ENCODE measurements around the gene MAGEA9B.

DNA sequence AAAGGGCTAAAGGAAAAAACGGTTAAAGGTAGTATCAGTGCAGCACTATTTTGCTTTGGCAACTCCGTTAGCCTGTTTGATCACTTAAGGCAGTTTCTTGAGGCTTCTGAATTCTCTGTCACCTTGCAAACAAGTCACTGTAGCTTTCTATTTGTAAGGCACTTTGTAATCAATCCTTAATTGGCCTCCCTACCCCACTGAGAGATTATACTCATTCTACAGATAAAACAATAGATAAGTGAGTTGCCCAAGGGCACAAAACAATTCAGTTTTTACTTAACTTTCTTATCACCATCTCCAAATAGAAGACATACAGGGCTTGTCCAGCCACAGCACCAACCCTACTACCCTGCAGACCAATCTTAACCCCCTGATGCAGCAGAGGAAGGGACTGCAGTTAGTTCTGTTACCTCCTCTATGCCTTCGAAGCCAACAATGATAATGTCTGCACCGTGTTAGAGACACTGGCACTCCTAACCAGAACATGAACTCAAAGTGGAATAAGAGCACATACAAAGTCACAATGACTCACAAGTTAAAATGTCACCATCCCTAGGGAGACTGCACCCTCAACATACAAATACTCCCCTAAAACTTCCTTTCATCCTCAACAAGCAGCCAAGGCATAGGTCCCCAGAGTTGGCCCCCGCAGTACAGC, 42.6 kb upstream of the MAGEA9B start:
- TF ChIP-seq, protein P1, sequence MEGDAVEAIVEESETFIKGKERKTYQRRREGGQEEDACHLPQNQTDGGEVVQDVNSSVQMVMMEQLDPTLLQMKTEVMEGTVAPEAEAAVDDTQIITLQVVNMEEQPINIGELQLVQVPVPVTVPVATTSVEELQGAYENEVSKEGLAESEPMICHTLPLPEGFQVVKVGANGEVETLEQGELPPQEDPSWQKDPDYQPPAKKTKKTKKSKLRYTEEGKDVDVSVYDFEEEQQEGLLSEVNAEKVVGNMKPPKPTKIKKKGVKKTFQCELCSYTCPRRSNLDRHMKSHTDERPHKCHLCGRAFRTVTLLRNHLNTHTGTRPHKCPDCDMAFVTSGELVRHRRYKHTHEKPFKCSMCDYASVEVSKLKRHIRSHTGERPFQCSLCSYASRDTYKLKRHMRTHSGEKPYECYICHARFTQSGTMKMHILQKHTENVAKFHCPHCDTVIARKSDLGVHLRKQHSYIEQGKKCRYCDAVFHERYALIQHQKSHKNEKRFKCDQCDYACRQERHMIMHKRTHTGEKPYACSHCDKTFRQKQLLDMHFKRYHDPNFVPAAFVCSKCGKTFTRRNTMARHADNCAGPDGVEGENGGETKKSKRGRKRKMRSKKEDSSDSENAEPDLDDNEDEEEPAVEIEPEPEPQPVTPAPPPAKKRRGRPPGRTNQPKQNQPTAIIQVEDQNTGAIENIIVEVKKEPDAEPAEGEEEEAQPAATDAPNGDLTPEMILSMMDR (IDR thresholded peaks at IDR 0.05): no peak
- TF ChIP-seq POLR2A (IDR thresholded peaks at IDR 0.05) (no peak), POLR2AphosphoS5 (IDR thresholded peaks at IDR 0.05) (no peak)
